Measurements from ENCODE around the gene PTPN5.

PTPN5 gene

GRCh38 chr11:18798799-18799469, 7.3 kb upstream of the PTPN5 start:
- H3K36me3 ChIP-seq (ENCODE audit: insufficient read depth, insufficient read length, low read length), result no peaks in the 10 kb centered on the region
- H3K27me3 ChIP-seq (ENCODE audit: insufficient read depth, insufficient read length), result peaks cover 11% of the 10 kb centered on the region
- no peak overlapping the region for H3K9ac ChIP-seq (ENCODE audit: insufficient read length, low read depth)
- DNase-seq (ENCODE audit: low read depth, low spot score), result no peak
- no peaks in the 10 kb centered on the region for H3K9me3 ChIP-seq (ENCODE audit: insufficient read depth, low read length)
- no peak for TF ChIP-seq ZNF274 (IDR thresholded peaks at IDR 0.05; ENCODE audit: low read depth, low read length)
- TF ChIP-seq YY1 (IDR thresholded peaks at IDR 0.05; ENCODE audit: insufficient read depth, insufficient read length), result no peak
- TF ChIP-seq SUZ12 (IDR thresholded peaks at IDR 0.05; ENCODE audit: extremely low read depth, insufficient read depth, insufficient read length), result no peak
- no peak overlapping the region for H3K4me3 ChIP-seq (ENCODE audit: insufficient read length, low read depth)
- no peaks in the 10 kb centered on the region for H3K4me1 ChIP-seq (ENCODE audit: insufficient read depth, insufficient read length)

GRCh38 chr11:18794956-18795355, 3.4 kb upstream of the PTPN5 start:
- Histone ChIP-seq H3K9me3 (ENCODE audit: insufficient read depth, low read length) (no peaks in the 10 kb centered on the region), H3K4me1 (ENCODE audit: insufficient read depth, insufficient read length) (no peaks in the 10 kb centered on the region), H3K9ac (ENCODE audit: insufficient read length, low read depth) (no peak overlapping the region), H3K4me3 (ENCODE audit: insufficient read length, low read depth) (no peak overlapping the region), H3K27me3 (ENCODE audit: insufficient read depth, insufficient read length) (peaks cover 35% of the 10 kb centered on the region), H3K36me3 (ENCODE audit: insufficient read depth, insufficient read length, low read length) (no peaks in the 10 kb centered on the region)
- no peak for DNase-seq (ENCODE audit: low read depth, low spot score)
- TF ChIP-seq SUZ12 (IDR thresholded peaks at IDR 0.05; ENCODE audit: extremely low read depth, insufficient read depth, insufficient read length), result no peak
- TF ChIP-seq YY1 (IDR thresholded peaks at IDR 0.05; ENCODE audit: insufficient read depth, insufficient read length), result no peak
- TF ChIP-seq ZNF274 (IDR thresholded peaks at IDR 0.05; ENCODE audit: low read depth, low read length), result no peak

- H3K4me3 ChIP-seq (ENCODE audit: insufficient read length, low read depth), result peak overlapping the region; percentile 90
- peaks cover 46% of the 10 kb centered on the region for H3K27me3 ChIP-seq (ENCODE audit: insufficient read depth, insufficient read length)
- no peaks in the 10 kb centered on the region for H3K9me3 ChIP-seq (ENCODE audit: insufficient read depth, low read length)
- H3K4me1 ChIP-seq (ENCODE audit: insufficient read depth, insufficient read length), result no peaks in the 10 kb centered on the region
- no peak for TF ChIP-seq ZNF274 (IDR thresholded peaks at IDR 0.05; ENCODE audit: low read depth, low read length)
- no peak for TF ChIP-seq YY1 (IDR thresholded peaks at IDR 0.05; ENCODE audit: insufficient read depth, insufficient read length)
- TF ChIP-seq SUZ12 (IDR thresholded peaks at IDR 0.05; ENCODE audit: extremely low read depth, insufficient read depth, insufficient read length), result no peak
- H3K36me3 ChIP-seq (ENCODE audit: insufficient read depth, insufficient read length, low read length), result no peaks in the 10 kb centered on the region
- no peak overlapping the region for H3K9ac ChIP-seq (ENCODE audit: insufficient read length, low read depth)
- DNase-seq (ENCODE audit: low read depth, low spot score), result no peak
Measured at GRCh38 chr11:18792827-18793226, 1.2 kb upstream of the PTPN5 start.

- Histone ChIP-seq H3K4me1 (ENCODE audit: insufficient read depth, insufficient read length) (no peaks in the 10 kb centered on the region), H3K27me3 (ENCODE audit: insufficient read depth, insufficient read length) (peaks cover 46% of the 10 kb centered on the region), H3K36me3 (ENCODE audit: insufficient read depth, insufficient read length, low read length) (no peaks in the 10 kb centered on the region), H3K9ac (ENCODE audit: insufficient read length, low read depth) (peak overlapping the region; percentile 77), H3K4me3 (ENCODE audit: insufficient read length, low read depth) (peak overlapping the region; percentile 90), H3K9me3 (ENCODE audit: insufficient read depth, low read length) (no peaks in the 10 kb centered on the region)
- no peak for DNase-seq (ENCODE audit: low read depth, low spot score)
- TF ChIP-seq SUZ12 (IDR thresholded peaks at IDR 0.05; ENCODE audit: extremely low read depth, insufficient read depth, insufficient read length) (peak; percentile 71), ZNF274 (IDR thresholded peaks at IDR 0.05; ENCODE audit: low read depth, low read length) (no peak)
Measured at GRCh38 chr11:18791969-18792628, 501 bp upstream of the PTPN5 start.

- TF ChIP-seq SUZ12 (IDR thresholded peaks at IDR 0.05; ENCODE audit: extremely low read depth, insufficient read depth, insufficient read length), result no peak
- Histone ChIP-seq H3K4me3 (ENCODE audit: insufficient read length, low read depth) (peak overlapping the region; percentile 90), H3K36me3 (ENCODE audit: insufficient read depth, insufficient read length, low read length) (no peaks in the 10 kb centered on the region), H3K9ac (ENCODE audit: insufficient read length, low read depth) (peak overlapping the region; percentile 72), H3K27me3 (ENCODE audit: insufficient read depth, insufficient read length) (peaks cover 46% of the 10 kb centered on the region), H3K9me3 (ENCODE audit: insufficient read depth, low read length) (no peaks in the 10 kb centered on the region), H3K4me1 (ENCODE audit: insufficient read depth, insufficient read length) (no peaks in the 10 kb centered on the region)
- DNase-seq (ENCODE audit: low read depth, low spot score), result no peak
Measured at GRCh38 chr11:18790883-18791206, 753 bp downstream of the PTPN5 start.

GRCh38 chr11:18789942-18790341, 1.7 kb downstream of the PTPN5 start:
- H3K36me3 ChIP-seq (ENCODE audit: insufficient read depth, insufficient read length, low read length), result no peaks in the 10 kb centered on the region
- TF ChIP-seq ZNF274 (IDR thresholded peaks at IDR 0.05; ENCODE audit: low read depth, low read length), result no peak
- no peak for TF ChIP-seq SUZ12 (IDR thresholded peaks at IDR 0.05; ENCODE audit: extremely low read depth, insufficient read depth, insufficient read length)
- no peak for TF ChIP-seq YY1 (IDR thresholded peaks at IDR 0.05; ENCODE audit: insufficient read depth, insufficient read length)
- H3K9ac ChIP-seq (ENCODE audit: insufficient read length, low read depth), result no peak overlapping the region
- no peak overlapping the region for H3K4me3 ChIP-seq (ENCODE audit: insufficient read length, low read depth)
- no peaks in the 10 kb centered on the region for H3K9me3 ChIP-seq (ENCODE audit: insufficient read depth, low read length)
- H3K4me1 ChIP-seq (ENCODE audit: insufficient read depth, insufficient read length), result no peaks in the 10 kb centered on the region
- H3K27me3 ChIP-seq (ENCODE audit: insufficient read depth, insufficient read length), result peaks cover 45% of the 10 kb centered on the region
- no peak for DNase-seq (ENCODE audit: low read depth, low spot score)

GRCh38 chr11:18785411-18785810, 6.2 kb downstream of the PTPN5 start:
- no peak for DNase-seq (ENCODE audit: low read depth, low spot score)
- peaks cover 3% of the 10 kb centered on the region for H3K4me1 ChIP-seq (ENCODE audit: insufficient read depth, insufficient read length)

More at GRCh38 chr11:18785411-18785810, 6.2 kb downstream of the PTPN5 start:
- no peaks in the 10 kb centered on the region for H3K36me3 ChIP-seq (ENCODE audit: insufficient read depth, insufficient read length, low read length)
- H3K9me3 ChIP-seq (ENCODE audit: insufficient read depth, low read length), result no peaks in the 10 kb centered on the region
- H3K9ac ChIP-seq (ENCODE audit: insufficient read length, low read depth), result no peak overlapping the region
- no peak overlapping the region for H3K4me3 ChIP-seq (ENCODE audit: insufficient read length, low read depth)
- peaks cover 16% of the 10 kb centered on the region for H3K27me3 ChIP-seq (ENCODE audit: insufficient read depth, insufficient read length)
- TF ChIP-seq SUZ12 (IDR thresholded peaks at IDR 0.05; ENCODE audit: extremely low read depth, insufficient read depth, insufficient read length) (no peak), ZNF274 (IDR thresholded peaks at IDR 0.05; ENCODE audit: low read depth, low read length) (no peak), YY1 (IDR thresholded peaks at IDR 0.05; ENCODE audit: insufficient read depth, insufficient read length) (no peak)

Measured in NT2/D1 (cell line).